Measurements from ENCODE around the gene KHDRBS2.

DNA sequence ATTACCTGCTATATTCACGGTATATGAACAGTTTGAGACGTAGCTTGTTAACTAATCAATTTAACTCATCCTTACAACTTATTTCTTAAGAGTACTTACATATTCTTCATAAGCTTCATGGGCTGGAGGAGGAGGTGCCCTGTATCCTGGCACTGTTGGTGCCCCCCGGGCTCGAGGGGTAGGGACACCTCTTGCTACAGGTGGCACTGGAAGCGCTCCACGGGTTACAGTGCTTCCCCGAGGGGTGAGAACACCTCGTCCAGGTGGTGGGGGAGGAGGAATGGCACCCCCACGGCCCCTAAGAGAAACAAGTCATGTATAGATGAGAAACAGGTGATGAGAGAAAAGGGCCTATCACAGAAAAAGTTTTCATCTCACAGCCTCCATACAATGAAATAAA is 391.5 kb downstream of the KHDRBS2 start:
- TF ChIP-seq, protein P1, sequence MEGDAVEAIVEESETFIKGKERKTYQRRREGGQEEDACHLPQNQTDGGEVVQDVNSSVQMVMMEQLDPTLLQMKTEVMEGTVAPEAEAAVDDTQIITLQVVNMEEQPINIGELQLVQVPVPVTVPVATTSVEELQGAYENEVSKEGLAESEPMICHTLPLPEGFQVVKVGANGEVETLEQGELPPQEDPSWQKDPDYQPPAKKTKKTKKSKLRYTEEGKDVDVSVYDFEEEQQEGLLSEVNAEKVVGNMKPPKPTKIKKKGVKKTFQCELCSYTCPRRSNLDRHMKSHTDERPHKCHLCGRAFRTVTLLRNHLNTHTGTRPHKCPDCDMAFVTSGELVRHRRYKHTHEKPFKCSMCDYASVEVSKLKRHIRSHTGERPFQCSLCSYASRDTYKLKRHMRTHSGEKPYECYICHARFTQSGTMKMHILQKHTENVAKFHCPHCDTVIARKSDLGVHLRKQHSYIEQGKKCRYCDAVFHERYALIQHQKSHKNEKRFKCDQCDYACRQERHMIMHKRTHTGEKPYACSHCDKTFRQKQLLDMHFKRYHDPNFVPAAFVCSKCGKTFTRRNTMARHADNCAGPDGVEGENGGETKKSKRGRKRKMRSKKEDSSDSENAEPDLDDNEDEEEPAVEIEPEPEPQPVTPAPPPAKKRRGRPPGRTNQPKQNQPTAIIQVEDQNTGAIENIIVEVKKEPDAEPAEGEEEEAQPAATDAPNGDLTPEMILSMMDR (conservative IDR thresholded peaks at IDR 0.05 in 1 of 2, IDR thresholded peaks at IDR 0.05 in 1 of 2; ENCODE audit: low read depth in 1 of 2, low read length in 2 of 2) = no peak
- no peak for TF ChIP-seq EZH2 (IDR thresholded peaks at IDR 0.05; ENCODE audit: low read length, missing control alignments)

Measured in fibroblast of lung (primary cell).